Mesothelial cell of epicardium (in vitro differentiated cells): ENCODE results near the gene IKZF1. TPM values are rescaled to one million over a fixed set of nuclear protein-coding genes. Genes with fewer than 3 reads are reported as not detected.

Experiments used
- DNase-seq, 2 experiments: peaks; one replicate each; pipeline ENCODE4 v3.0.0; 2021; ENCODE audit warnings: low spot score in 2 of 2; ENCODE audit not compliant: unreplicated experiment in 2 of 2
- H3K27ac Mint-ChIP-seq: 2 replicates; pipeline ENCODE4 v1.8.0; 2021; ENCODE audit warnings: mixed read lengths
- H3K27me3 Mint-ChIP-seq: 2 replicates; pipeline ENCODE4 v1.8.0; 2021; ENCODE audit warnings: low read depth, mixed read lengths
- H3K36me3 Mint-ChIP-seq: 2 replicates; pipeline ENCODE4 v1.8.0; 2021; ENCODE audit warnings: mixed read lengths
- H3K4me1 Mint-ChIP-seq: 2 replicates; pipeline ENCODE4 v1.8.0; 2021; ENCODE audit warnings: mixed read lengths
- H3K4me3 Mint-ChIP-seq: 2 replicates; pipeline ENCODE4 v1.8.0; 2021; ENCODE audit warnings: mild to moderate bottlenecking, moderate library complexity, mixed read lengths
- H3K9me3 Mint-ChIP-seq: 2 replicates; pipeline ENCODE4 v1.8.0; 2021; ENCODE audit warnings: mixed read lengths
- CTCF ChIP-seq: fragments of 200-600 bp; sonication (generic); IDR thresholded peaks from one replicate; pipeline ENCODE4 v1.5.0; 2021; ENCODE audit warnings: antibody characterized with exemption; ENCODE audit not compliant: unreplicated experiment
- total RNA-seq: library from RNA; stranded (reverse); gene quantifications from 3 replicates; pipeline ENCODE4 v1.2.1, GENCODE V29; 2021

The IKZF1 gene
- total RNA-seq, 1 donor from 2014 or later, result 2.5 TPM

DNA sequence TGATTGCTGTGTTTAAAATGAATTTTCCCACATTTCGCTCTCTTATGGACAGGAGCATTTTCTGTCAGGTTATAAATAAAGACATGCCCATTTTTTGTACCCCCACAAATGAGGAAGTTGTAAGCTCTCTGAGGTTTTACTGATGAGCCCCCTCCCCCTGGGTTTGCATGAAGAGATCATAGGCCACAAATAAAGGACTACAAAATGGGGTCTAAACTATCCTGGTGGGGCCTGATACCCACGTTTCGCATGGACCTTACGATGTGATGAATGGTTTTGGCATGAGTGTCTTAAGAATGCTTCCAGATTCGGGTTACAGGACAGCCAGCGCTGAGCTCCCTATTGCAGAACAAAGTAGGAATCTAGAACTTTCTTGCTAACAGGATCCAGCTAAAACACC lies 5.8 kb downstream of the IKZF1 start:
- peaks cover 56% of the 10 kb centered on the region for H3K27me3 Mint-ChIP-seq
- no peak for DNase-seq
- H3K4me1 Mint-ChIP-seq, result peaks cover 5% of the 10 kb centered on the region
- H3K27ac Mint-ChIP-seq, result no peak overlapping the region
- TF ChIP-seq CTCF, result no peak
- no peak overlapping the region for H3K4me3 Mint-ChIP-seq
- H3K9me3 Mint-ChIP-seq, result no peaks in the 10 kb centered on the region
- no peaks in the 10 kb centered on the region for H3K36me3 Mint-ChIP-seq

GRCh38 chr7:50310956-50311355 lies 6.4 kb downstream of the IKZF1 start:
- no peaks in the 10 kb centered on the region for H3K36me3 Mint-ChIP-seq
- no peak for DNase-seq
- H3K27ac Mint-ChIP-seq, result no peak overlapping the region
- no peaks in the 10 kb centered on the region for H3K9me3 Mint-ChIP-seq
- peaks cover 50% of the 10 kb centered on the region for H3K27me3 Mint-ChIP-seq
- H3K4me1 Mint-ChIP-seq, result peaks cover 8% of the 10 kb centered on the region
- no peak for TF ChIP-seq CTCF
- H3K4me3 Mint-ChIP-seq, result no peak overlapping the region

DNA sequence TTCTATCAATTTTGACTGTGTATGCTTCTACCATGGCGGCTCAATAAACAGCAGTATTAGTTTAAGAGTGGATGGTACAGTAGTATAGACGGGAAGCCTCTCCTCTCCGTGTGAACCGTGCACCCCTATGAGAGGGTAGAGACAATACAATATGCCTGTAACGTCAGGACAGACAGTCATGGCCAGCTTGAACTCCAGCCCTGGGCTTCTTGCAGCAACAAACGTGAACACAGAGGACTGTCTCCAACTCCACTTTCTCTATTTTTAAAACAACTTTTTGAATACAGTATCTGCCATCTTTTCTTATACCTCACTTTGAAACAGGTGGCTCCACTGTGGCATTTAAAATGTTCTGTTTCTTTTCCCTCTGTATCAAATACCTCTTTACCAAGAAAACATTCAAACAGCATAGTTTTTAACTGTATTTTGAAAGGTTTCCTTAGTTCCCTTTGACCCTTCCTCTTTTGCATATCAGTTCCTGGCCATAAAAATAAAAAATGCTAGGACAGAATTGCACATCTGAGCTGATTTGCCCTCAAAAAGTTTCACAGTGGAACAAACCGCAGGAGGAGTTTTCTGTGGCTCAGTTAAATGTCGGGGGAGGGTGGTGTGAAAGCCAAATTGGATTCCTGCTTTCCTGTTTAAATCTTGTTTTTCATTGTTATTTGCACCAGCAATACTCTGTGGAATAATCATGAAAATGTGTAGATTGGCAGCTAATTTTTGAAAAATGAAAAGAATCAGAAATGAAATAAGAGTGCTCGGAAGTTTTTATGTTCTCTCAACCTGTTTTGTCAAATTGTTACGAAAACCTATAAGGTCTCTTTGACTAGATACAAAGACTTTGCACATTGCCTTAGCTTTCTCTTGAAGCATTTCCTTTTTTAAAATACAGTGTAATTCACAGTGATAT lies 8.0 kb downstream of the IKZF1 start:
- Mint-ChIP-seq H3K27ac (no peak overlapping the region), H3K4me1 (peaks cover 8% of the 10 kb centered on the region), H3K36me3 (no peaks in the 10 kb centered on the region), H3K27me3 (peaks cover 36% of the 10 kb centered on the region), H3K4me3 (no peak overlapping the region), H3K9me3 (no peaks in the 10 kb centered on the region)
- no peak for TF ChIP-seq CTCF
- no peak for DNase-seq

DNA sequence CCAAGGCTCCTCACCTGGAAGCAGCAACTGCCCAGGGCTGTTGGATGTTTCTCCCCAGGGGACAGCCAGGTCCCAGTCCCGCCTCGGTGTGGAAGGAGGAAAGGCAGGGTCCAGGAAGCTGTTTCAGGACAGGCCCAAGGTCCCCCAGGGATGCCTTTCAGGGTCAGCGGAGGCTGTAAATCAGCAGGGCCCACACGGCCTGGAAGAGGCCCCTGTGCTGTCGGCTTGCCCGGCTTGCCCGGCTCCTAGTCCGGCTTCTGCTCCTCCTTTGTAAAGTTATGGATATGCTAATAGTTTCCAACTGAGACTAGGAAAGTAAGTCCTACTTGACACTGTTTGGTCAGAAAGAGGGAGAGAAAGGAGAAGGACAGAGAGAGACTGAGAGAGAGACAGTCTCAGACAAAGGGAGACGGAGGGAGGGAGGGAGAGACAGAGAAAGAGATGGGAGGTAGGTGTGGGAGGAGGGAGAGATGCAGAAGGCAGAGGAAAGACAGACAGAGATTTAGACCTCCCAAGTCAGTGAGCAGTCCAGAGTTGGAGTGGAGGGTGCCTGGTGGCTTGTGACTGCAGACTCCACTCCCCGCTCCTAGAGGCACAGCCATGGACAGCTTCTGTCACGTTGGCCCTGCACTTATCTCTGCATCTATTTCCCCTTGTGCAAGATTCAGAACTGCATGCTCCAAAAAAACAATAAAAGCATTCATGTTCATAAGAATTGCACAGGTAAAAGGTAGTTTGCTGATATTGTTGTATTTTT lies 10.5 kb downstream of the IKZF1 start:
- no peaks in the 10 kb centered on the region for H3K36me3 Mint-ChIP-seq
- peaks cover 8% of the 10 kb centered on the region for H3K4me1 Mint-ChIP-seq
- no peak for TF ChIP-seq CTCF
- no peak for DNase-seq
- H3K9me3 Mint-ChIP-seq, result no peaks in the 10 kb centered on the region
- no peak overlapping the region for H3K27ac Mint-ChIP-seq
- no peak overlapping the region for H3K4me3 Mint-ChIP-seq
- peaks cover 27% of the 10 kb centered on the region for H3K27me3 Mint-ChIP-seq

GRCh38 chr7:50315739-50316671 lies 11.5 kb downstream of the IKZF1 start:
- Mint-ChIP-seq H3K4me3 (no peak overlapping the region), H3K9me3 (no peaks in the 10 kb centered on the region), H3K27me3 (peaks cover 19% of the 10 kb centered on the region), H3K36me3 (no peaks in the 10 kb centered on the region), H3K4me1 (peaks cover 8% of the 10 kb centered on the region), H3K27ac (no peak overlapping the region)
- DNase-seq, result no peak
- no peak for TF ChIP-seq CTCF
